Erythroblast (primary cell): ENCODE results near the gene ZNF816.
A peak's percentile ranks its signal among the peaks of the same experiment; 100 is the strongest.
"Not testable (repeated sequence)": the region's sequence is repeated elsewhere in the genome, so short reads cannot be mapped to it uniquely, and the experiment has no call there.

Source experiments
- DNase-seq, 2 experiments: peaks; one replicate each; lab custom pipeline; 2025; lab: John Stamatoyannopoulos, UW
- GATA1 ChIP-seq: IDR thresholded peaks from 2 replicates; pipeline ENCODE4 v1.6.1; 2011; ENCODE audit warnings: low read depth, mild to moderate bottlenecking, control low read depth, low read length, moderate library complexity
- POLR2A ChIP-seq: IDR thresholded peaks from 2 replicates; pipeline ENCODE4 v1.6.1; 2011; ENCODE audit warnings: mild to moderate bottlenecking, low read length

ZNF816 gene

DNA sequence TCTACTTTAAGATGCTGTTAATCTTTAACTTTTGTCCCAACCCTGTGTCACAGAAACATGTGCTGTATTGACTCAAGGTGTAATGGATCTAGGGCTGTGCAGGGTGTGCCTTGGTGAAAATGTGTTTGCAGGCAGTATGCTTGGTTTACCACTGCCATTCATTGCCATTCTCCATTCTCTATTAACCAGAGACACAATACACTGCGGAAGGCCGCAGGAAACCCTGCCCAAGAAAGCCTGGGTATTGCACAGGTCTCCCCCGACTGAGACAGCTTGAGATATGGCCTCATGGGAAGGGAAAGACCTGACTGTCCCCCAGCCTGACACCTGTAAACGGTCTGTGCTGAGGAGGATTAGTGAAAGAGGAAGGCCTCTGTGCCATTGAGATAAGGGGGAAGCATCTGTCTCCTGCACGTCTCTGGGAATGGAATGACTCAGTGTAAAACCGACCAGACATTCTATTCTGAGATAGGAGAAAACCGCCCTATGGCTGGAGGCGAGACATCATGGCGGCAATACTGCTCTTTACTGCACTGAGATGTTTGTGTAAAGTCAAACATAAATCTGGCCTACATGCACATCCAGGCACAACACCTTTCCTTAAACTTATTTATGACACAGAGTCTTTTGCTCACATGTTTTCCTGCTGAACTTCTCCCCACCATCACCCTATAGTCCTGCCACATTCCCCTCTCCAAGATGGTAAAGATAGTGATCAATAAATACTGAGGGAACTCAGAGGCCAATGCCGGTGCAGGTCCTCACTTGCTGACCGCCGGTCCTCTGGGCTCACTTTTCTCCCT is 26.3 kb downstream of the ZNF816 start:
- TF ChIP-seq POLR2A, result peak; percentile 64
- no peak for TF ChIP-seq GATA1

DNA sequence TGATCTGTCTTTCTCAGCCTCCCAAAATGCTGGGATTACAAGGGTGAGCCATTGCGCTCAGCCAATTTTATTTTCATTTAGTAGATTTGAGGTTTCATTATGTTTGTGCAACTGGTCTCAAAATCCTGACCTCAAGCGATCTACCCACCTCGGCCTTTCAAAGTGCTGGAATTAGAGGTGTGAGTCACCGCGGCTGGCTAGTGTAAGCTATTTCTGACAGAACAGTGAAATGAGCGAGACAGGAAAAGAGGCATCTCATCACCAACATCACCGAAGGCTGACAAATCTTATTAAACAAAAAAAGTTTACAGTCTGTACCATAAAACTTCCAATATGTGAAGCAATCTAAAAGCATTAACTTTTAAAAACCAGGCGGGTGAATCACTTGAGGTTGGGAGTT is 27.2 kb downstream of the ZNF816 start:
- TF ChIP-seq GATA1, result no peak
- TF ChIP-seq POLR2A, result no peak
- no peak for DNase-seq

More for the DNA sequence above, 26.3 kb downstream of the ZNF816 start:
- peak; percentile 93 to 98 for DNase-seq

GRCh38 chr19:52924641-52925040 is 38.0 kb downstream of the ZNF816 start:
- DNase-seq, result not testable (repeated sequence)

GRCh38 chr19:52923778-52924593 is 38.7 kb downstream of the ZNF816 start:
- no peak for DNase-seq
- no peak for TF ChIP-seq GATA1
- TF ChIP-seq POLR2A, result no peak

DNA sequence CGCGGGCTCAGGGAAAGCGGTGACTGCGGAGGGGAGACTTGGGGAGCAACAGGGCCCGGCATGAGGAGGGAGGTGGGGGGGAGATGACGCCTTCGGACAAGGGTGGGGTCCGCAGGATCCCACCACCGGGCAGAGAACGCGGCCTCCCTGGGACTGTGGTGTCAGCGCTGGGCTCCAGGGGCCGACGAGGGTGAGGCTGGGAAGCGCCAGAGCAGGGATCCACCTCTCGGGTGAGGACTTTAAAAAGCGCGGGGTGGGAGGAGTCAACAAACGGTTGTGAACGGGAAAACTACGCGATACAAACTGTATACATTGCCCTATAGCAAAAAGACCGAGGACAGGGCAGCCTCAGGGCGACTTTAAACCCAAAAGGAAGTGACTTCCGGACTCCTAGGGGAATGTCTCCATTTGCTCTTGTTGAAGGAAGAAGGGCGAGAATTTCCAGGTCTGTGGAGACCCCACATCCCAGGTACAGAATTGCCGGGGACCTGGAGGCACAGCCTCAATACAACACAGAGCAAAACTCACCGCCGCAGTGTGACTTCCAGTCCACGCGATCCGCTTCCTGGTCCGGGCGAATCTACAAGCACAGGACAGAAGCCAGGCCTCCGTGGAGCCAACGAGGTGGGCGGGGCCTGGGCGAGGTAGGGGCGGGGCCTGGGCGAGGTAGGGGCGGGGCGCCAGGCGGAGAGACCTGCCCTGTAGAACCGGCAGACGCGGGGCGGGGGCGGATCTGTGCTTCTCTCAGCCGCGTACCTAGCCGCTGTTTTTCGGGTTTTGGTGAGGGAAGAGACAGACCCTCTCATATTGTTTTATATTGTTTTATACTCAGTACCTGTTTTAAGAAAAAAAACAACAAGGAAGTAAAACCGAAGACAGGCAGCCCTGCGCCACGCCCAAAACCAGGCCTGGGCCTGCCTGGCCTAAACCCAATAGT is 39.6 kb downstream of the ZNF816 start, which contains the start of gene ZNF888:
ZNF888 (minus strand) TSS at position 588 of the 937 bp plus-strand sequence. CDS start 5,555 bp downstream, outside the sequence.
- DNase-seq, result peak; percentile 90 to 93
- no peak for TF ChIP-seq GATA1
- TF ChIP-seq POLR2A, result peak; percentile 82

DNA sequence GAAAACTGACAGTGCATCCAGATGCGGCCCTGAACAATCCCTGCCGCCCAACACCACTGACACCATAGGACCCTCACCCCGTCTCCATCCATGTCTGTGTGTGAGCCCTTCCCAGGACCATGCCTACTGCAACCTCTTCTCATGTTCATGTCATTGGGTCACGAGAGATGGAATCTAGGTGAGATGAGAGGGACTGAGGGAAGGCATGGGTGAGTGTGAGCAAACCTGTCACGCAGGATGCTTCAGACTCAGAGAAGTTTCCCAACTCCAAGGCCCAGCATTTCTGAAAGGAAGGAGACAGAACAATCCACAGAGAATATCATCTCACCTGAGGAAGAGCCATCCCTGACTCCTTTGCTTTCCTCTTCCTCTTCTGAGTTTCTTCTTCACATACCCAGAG is 45.1 kb downstream of the ZNF816 start:
- TF ChIP-seq GATA1 (no peak), POLR2A (no peak)
- no peak for DNase-seq

DNA sequence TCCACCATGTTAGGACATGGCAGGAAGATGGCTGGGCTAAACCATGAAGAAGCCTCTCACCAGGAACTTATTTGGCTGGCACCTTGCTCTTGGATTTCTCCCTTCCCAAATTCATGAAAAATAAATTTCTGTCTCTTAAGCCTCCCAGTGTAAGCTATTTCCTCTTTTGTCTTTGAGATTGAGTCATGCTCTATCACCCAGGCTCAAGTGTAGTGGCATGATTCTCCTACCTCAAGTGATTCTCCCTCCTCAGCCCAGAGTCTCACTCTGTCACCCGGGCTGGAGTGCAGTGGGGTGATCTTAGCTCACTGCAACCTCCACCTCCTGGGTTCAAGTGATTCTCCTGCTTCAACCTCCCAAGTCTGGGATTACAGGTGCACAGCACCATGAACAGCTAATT is 52.0 kb downstream of the ZNF816 start:
- TF ChIP-seq POLR2A (no peak), GATA1 (no peak)
- DNase-seq, result no peak

- DNase-seq, result not testable (repeated sequence)
These were observed 58.5 kb downstream of the ZNF816 start for GRCh38 chr19:52904052-52904780.

GRCh38 chr19:52901842-52902241 is 60.8 kb downstream of the ZNF816 start:
- no peak for DNase-seq
- TF ChIP-seq GATA1 (no peak), POLR2A (no peak)
